Measurements from ENCODE around the gene VMO1.
A peak's percentile ranks its signal among the peaks of the same experiment; 100 is the strongest.

Gene VMO1

GRCh38 chr17:4788159-4788806 lies 2.1 kb upstream of the VMO1 start:
- H3K36me3 ChIP-seq = no peaks in the 10 kb centered on the region
- TF ChIP-seq, protein P1, sequence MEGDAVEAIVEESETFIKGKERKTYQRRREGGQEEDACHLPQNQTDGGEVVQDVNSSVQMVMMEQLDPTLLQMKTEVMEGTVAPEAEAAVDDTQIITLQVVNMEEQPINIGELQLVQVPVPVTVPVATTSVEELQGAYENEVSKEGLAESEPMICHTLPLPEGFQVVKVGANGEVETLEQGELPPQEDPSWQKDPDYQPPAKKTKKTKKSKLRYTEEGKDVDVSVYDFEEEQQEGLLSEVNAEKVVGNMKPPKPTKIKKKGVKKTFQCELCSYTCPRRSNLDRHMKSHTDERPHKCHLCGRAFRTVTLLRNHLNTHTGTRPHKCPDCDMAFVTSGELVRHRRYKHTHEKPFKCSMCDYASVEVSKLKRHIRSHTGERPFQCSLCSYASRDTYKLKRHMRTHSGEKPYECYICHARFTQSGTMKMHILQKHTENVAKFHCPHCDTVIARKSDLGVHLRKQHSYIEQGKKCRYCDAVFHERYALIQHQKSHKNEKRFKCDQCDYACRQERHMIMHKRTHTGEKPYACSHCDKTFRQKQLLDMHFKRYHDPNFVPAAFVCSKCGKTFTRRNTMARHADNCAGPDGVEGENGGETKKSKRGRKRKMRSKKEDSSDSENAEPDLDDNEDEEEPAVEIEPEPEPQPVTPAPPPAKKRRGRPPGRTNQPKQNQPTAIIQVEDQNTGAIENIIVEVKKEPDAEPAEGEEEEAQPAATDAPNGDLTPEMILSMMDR (IDR thresholded peaks at IDR 0.05; ENCODE audit: low read depth, low read length) = no peak
- no peaks in the 10 kb centered on the region for H3K9me3 ChIP-seq (ENCODE audit: severe bottlenecking)
- no peak overlapping the region for H3K27ac ChIP-seq
- no peak for DNase-seq
- no peak overlapping the region; the same call in 1 of the 2 replicates for H3K4me3 ChIP-seq (ENCODE audit: low read depth, low read length)
- no peaks in the 10 kb centered on the region for H3K27me3 ChIP-seq (ENCODE audit: insufficient read depth, low read depth, severe bottlenecking)

DNA sequence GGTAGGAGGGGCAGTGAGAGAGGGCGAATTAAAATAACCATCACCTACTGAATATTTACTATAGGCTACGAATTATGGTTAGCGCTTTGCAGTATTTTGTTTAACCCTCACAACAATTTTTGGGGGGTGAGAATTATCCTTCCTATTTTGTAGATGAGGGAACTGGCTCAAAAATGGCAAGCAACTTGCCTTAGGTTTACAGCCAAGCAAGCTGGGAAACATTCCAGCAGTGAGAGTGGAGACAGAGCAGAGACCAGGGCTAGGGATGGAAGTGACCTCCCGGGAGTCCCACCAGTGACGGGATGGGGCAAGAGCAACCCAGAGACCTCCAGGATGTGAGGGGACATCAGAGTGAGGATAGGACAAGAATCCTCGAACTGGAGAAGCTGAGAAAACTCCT lies 352 bp upstream of the VMO1 start:
- TF ChIP-seq, protein P1 (IDR thresholded peaks at IDR 0.05; ENCODE audit: low read depth, low read length) = no peak
- Histone ChIP-seq H3K27ac (peak overlapping the region; percentile 63), H3K36me3 (no peaks in the 10 kb centered on the region), H3K9me3 (ENCODE audit: severe bottlenecking) (no peaks in the 10 kb centered on the region), H3K27me3 (ENCODE audit: insufficient read depth, low read depth, severe bottlenecking) (no peaks in the 10 kb centered on the region), H3K4me3 (ENCODE audit: low read depth, low read length) (no peak overlapping the region)
- DNase-seq = no peak

- TF ChIP-seq, protein P1 (IDR thresholded peaks at IDR 0.05; ENCODE audit: low read depth, low read length) = no peak
- H3K9me3 ChIP-seq (ENCODE audit: severe bottlenecking) = no peaks in the 10 kb centered on the region
- H3K27me3 ChIP-seq (ENCODE audit: insufficient read depth, low read depth, severe bottlenecking) = no peaks in the 10 kb centered on the region
- H3K36me3 ChIP-seq = no peaks in the 10 kb centered on the region
- H3K4me3 ChIP-seq (ENCODE audit: low read depth, low read length) = peak overlapping the region; percentile 30
- peak overlapping the region; percentile 63 for H3K27ac ChIP-seq
- no peak for DNase-seq
Measured at GRCh38 chr17:4785311-4786105, 656 bp downstream of the VMO1 start.

DNA sequence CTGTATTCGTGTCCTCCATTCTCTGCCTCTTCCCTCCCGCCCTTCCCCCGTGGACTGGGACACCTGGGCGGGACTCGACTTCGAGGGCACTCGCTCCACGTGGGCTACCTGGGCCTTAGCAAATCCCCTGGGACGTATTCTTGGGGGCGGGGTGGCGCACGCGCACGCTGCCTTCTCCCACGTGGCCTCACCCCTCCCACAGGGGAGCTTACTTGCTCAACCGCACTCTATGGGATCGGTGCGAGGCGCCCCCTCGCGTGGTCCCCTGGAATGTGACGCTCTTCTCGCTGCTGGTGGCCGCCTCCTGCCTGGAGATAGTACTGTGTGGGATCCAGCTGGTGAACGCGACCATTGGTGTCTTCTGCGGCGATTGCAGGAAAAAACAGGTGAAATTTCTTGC lies 3.5 kb downstream of the VMO1 start:
- Histone ChIP-seq H3K36me3 (no peaks in the 10 kb centered on the region), H3K4me3 (ENCODE audit: low read depth, low read length) (no peak overlapping the region), H3K27me3 (ENCODE audit: insufficient read depth, low read depth, severe bottlenecking) (no peaks in the 10 kb centered on the region), H3K9me3 (ENCODE audit: severe bottlenecking) (no peaks in the 10 kb centered on the region), H3K27ac (no peak overlapping the region)
- DNase-seq = no peak
- TF ChIP-seq, protein P1 (IDR thresholded peaks at IDR 0.05; ENCODE audit: low read depth, low read length) = no peak

GRCh38 chr17:4780325-4780955 lies 5.7 kb downstream of the VMO1 start:
- Histone ChIP-seq H3K27me3 (ENCODE audit: insufficient read depth, low read depth, severe bottlenecking) (no peaks in the 10 kb centered on the region), H3K27ac (no peak overlapping the region), H3K4me3 (ENCODE audit: low read depth, low read length) (no peak overlapping the region), H3K9me3 (ENCODE audit: severe bottlenecking) (no peaks in the 10 kb centered on the region), H3K36me3 (no peaks in the 10 kb centered on the region)
- no peak for DNase-seq
- TF ChIP-seq, protein P1 (IDR thresholded peaks at IDR 0.05; ENCODE audit: low read depth, low read length) = no peak

All from WERI-Rb-1 (cell line).